Endothelial cell (in vitro differentiated cells): ENCODE results near the gene CRLF1. TPM values are rescaled to one million over a fixed set of nuclear protein-coding genes. Genes with fewer than 3 reads are reported as not detected.
A peak's percentile ranks its signal among the peaks of the same experiment; 100 is the strongest.

Source experiments
- DNase-seq: peaks from one replicate; pipeline ENCODE4 v3.0.0; 2021; ENCODE audit warnings: low spot score
- H3K27ac Mint-ChIP-seq: one replicate; pipeline ENCODE4 v1.8.0; 2021; ENCODE audit warnings: mixed read lengths, inconsistent platforms; ENCODE audit not compliant: unreplicated experiment
- H3K27me3 Mint-ChIP-seq: one replicate; pipeline ENCODE4 v1.8.0; 2021; ENCODE audit warnings: mild to moderate bottlenecking, moderate library complexity, mixed read lengths, inconsistent platforms; ENCODE audit not compliant: unreplicated experiment
- H3K36me3 Mint-ChIP-seq: one replicate; pipeline ENCODE4 v1.8.0; 2021; ENCODE audit warnings: mild to moderate bottlenecking, low read depth, mixed read lengths, inconsistent platforms; ENCODE audit not compliant: unreplicated experiment
- H3K4me1 Mint-ChIP-seq: one replicate; pipeline ENCODE4 v1.8.0; 2021; ENCODE audit warnings: mild to moderate bottlenecking, mixed read lengths, inconsistent platforms; ENCODE audit not compliant: unreplicated experiment
- H3K4me3 Mint-ChIP-seq: one replicate; pipeline ENCODE4 v1.8.0; 2021; ENCODE audit warnings: mild to moderate bottlenecking, mixed read lengths, inconsistent platforms; ENCODE audit not compliant: unreplicated experiment
- H3K9me3 Mint-ChIP-seq: one replicate; pipeline ENCODE4 v1.8.0; 2021; ENCODE audit warnings: mixed read lengths, inconsistent platforms; ENCODE audit not compliant: unreplicated experiment
- CTCF ChIP-seq: fragments of 200-600 bp; sonication (generic); IDR thresholded peaks from one replicate; pipeline ENCODE4 v1.5.0; 2021; ENCODE audit warnings: antibody characterized with exemption; ENCODE audit not compliant: unreplicated experiment
- total RNA-seq: library from RNA; stranded (reverse); fragmentation: NEBNext Ultra II Directional; extraction: Animal tissue kit (Norgen Biotek cat#: 25700); gene quantifications from one replicate; pipeline ENCODE4 v1.2.1, GENCODE V29; 2021; ENCODE audit not compliant: unreplicated experiment

Gene CRLF1
- total RNA-seq, 1 donor from 2014 or later: 0.74 TPM

- DNase-seq: no peak
- H3K4me3 Mint-ChIP-seq: no peak overlapping the region
- H3K4me1 Mint-ChIP-seq: peaks cover 6% of the 10 kb centered on the region
- H3K27me3 Mint-ChIP-seq: peaks cover 8% of the 10 kb centered on the region
- TF ChIP-seq CTCF: no peak
- H3K9me3 Mint-ChIP-seq: no peaks in the 10 kb centered on the region
- H3K36me3 Mint-ChIP-seq: peaks cover 4% of the 10 kb centered on the region
- no peak overlapping the region for H3K27ac Mint-ChIP-seq
Observed at GRCh38 chr19:18648973-18649315, 42.3 kb upstream of the CRLF1 start.

GRCh38 chr19:18647807-18648206, 41.2 kb upstream of the CRLF1 start:
- no peak for TF ChIP-seq CTCF
- DNase-seq: no peak
- H3K27ac Mint-ChIP-seq: no peak overlapping the region
- peaks cover 8% of the 10 kb centered on the region for H3K27me3 Mint-ChIP-seq
- no peak overlapping the region for H3K4me3 Mint-ChIP-seq
- H3K4me1 Mint-ChIP-seq: peaks cover 6% of the 10 kb centered on the region
- peaks cover 4% of the 10 kb centered on the region for H3K36me3 Mint-ChIP-seq
- H3K9me3 Mint-ChIP-seq: no peaks in the 10 kb centered on the region

GRCh38 chr19:18647371-18647767, 40.8 kb upstream of the CRLF1 start:
- TF ChIP-seq CTCF: no peak
- H3K4me1 Mint-ChIP-seq: peaks cover 6% of the 10 kb centered on the region

GRCh38 chr19:18646535-18647370, 40.2 kb upstream of the CRLF1 start:
- Mint-ChIP-seq H3K4me1 (peaks cover 6% of the 10 kb centered on the region), H3K27me3 (peaks cover 8% of the 10 kb centered on the region), H3K9me3 (no peaks in the 10 kb centered on the region), H3K4me3 (peak overlapping the region; percentile 11), H3K36me3 (peaks cover 4% of the 10 kb centered on the region), H3K27ac (no peak overlapping the region)
- DNase-seq: no peak
- TF ChIP-seq CTCF: no peak

More at GRCh38 chr19:18647371-18647767, 40.8 kb upstream of the CRLF1 start:
- H3K27me3 Mint-ChIP-seq: peaks cover 8% of the 10 kb centered on the region
- no peak overlapping the region for H3K27ac Mint-ChIP-seq
- no peak for DNase-seq
- peaks cover 4% of the 10 kb centered on the region for H3K36me3 Mint-ChIP-seq
- H3K4me3 Mint-ChIP-seq: peak overlapping the region; percentile 11
- no peaks in the 10 kb centered on the region for H3K9me3 Mint-ChIP-seq

GRCh38 chr19:18645035-18645511, 38.5 kb upstream of the CRLF1 start:
- Mint-ChIP-seq H3K4me3 (no peak overlapping the region), H3K9me3 (no peaks in the 10 kb centered on the region), H3K36me3 (peaks cover 3% of the 10 kb centered on the region), H3K27me3 (peaks cover 8% of the 10 kb centered on the region), H3K27ac (no peak overlapping the region), H3K4me1 (peaks cover 6% of the 10 kb centered on the region)
- TF ChIP-seq CTCF: no peak
- no peak for DNase-seq
